Subcutaneous abdominal adipose tissue (tissue), 5 donors: Measurements from ENCODE around the gene TRIM13.
A peak's percentile ranks its signal among the peaks of the same experiment; 100 is the strongest.
"Not testable (repeated sequence)": the region's sequence is repeated elsewhere in the genome, so short reads cannot be mapped to it uniquely, and the experiment has no call there.

Experiments used
- H3K27ac ChIP-seq: one replicate; pipeline ENCODE4 v1.7.0; 2013; ENCODE audit warnings: low read depth, mild to moderate bottlenecking, inconsistent platforms, low read length, moderate library complexity
- H3K27me3 ChIP-seq, 5 donors: one replicate each; pipeline ENCODE4 v1.7.0; 2013; ENCODE audit warnings: low read length in 5 of 5, inconsistent platforms in 1 of 5; ENCODE audit not compliant: control insufficient read depth in 5 of 5, insufficient read depth in 4 of 5
- H3K36me3 ChIP-seq, 5 donors: one replicate each; pipeline ENCODE4 v1.7.0; 2013; ENCODE audit warnings: low read length in 5 of 5; ENCODE audit not compliant: control insufficient read depth in 5 of 5, insufficient read depth in 5 of 5
- H3K4me1 ChIP-seq, 5 donors: one replicate each; pipeline ENCODE4 v1.7.0; 2013; ENCODE audit warnings: low read length in 5 of 5, mild to moderate bottlenecking in 3 of 5, moderate library complexity in 1 of 5; ENCODE audit not compliant: control insufficient read depth in 5 of 5, insufficient read depth in 5 of 5
- H3K4me3 ChIP-seq, 5 donors: one replicate each; pipeline ENCODE4 v1.7.0; 2013; ENCODE audit warnings: low read length in 5 of 5, low read depth in 1 of 5
- H3K9ac ChIP-seq, 5 donors: one replicate each; pipeline ENCODE4 v1.7.0; 2013; ENCODE audit warnings: low read length in 5 of 5, mild to moderate bottlenecking in 4 of 5, moderate library complexity in 3 of 5
- H3K9me3 ChIP-seq, 5 donors: one replicate each; pipeline ENCODE4 v1.7.0; 2013; ENCODE audit warnings: low read length in 5 of 5; ENCODE audit not compliant: control insufficient read depth in 5 of 5
- donor health status: healthy.
- donor health status: healthy.
- donor health status: healthy.
- donor health status: healthy.
- donor health status: healthy.

Gene TRIM13

DNA sequence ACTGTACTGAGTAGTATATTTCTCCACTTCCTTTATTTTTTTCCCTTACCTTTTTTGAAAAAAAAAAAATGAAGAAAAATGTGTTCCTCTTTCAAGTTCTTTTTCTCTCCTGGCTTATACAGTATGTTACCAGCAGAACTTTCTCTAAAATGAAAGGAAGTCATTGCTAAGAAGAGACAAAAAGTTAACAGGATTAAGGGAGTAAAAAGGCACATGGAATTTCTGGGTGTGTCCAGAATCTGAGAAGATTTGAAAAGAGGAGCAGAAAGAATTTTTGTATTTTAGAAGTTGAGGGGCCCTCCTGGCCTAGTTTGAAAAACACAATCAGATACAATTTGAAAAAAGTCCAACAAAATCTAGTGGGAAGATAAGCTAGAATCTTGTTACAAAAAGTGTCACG lies 21.0 kb upstream of the TRIM13 start:
- Histone ChIP-seq H3K27ac (no peak overlapping the region), H3K4me3 (no peak overlapping the region), H3K27me3 (no peaks in the 10 kb centered on the region), H3K36me3 (no peaks in the 10 kb centered on the region), H3K9ac (no peak overlapping the region), H3K9me3 (no peaks in the 10 kb centered on the region), H3K4me1 (peaks cover 0 to 11% (median 0%) of the 10 kb centered on the region in 5 donors)

- H3K9ac ChIP-seq, result no peak overlapping the region
- H3K27ac ChIP-seq, result no peak overlapping the region
- H3K4me3 ChIP-seq, result no peak overlapping the region
- no peaks in the 10 kb centered on the region for H3K9me3 ChIP-seq
- peaks cover 0 to 11% (median 0%) of the 10 kb centered on the region in 5 donors for H3K4me1 ChIP-seq
- H3K36me3 ChIP-seq, result no peaks in the 10 kb centered on the region
- H3K27me3 ChIP-seq, result no peaks in the 10 kb centered on the region
These were observed 20.3 kb upstream of the TRIM13 start for GRCh38 chr13:49976314-49977258.

DNA sequence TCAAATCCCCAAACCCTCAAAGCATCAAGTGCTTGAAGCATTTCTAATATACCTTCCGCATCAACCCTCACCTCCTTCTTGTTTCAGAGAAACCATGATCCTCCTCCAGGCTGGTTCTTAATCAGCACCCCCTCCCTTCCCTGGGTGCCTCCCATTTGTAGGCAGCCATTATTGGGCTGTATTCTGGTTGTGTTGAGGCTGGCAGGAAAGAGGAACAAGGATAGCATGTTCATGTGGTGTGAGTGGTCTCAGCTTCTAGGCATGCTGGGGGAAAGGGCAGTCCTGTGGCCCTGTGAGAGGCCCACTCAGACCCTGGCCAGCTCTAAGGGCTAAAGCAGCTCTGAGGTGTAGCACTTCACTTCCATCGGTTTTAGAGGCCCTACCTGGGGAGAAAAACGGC lies 18.9 kb upstream of the TRIM13 start:
- Histone ChIP-seq H3K4me3 (no peak overlapping the region), H3K9me3 (no peaks in the 10 kb centered on the region), H3K27ac (no peak overlapping the region), H3K36me3 (no peaks in the 10 kb centered on the region), H3K4me1 (peaks cover 0 to 11% (median 0%) of the 10 kb centered on the region in 5 donors), H3K27me3 (no peaks in the 10 kb centered on the region), H3K9ac (no peak overlapping the region)

DNA sequence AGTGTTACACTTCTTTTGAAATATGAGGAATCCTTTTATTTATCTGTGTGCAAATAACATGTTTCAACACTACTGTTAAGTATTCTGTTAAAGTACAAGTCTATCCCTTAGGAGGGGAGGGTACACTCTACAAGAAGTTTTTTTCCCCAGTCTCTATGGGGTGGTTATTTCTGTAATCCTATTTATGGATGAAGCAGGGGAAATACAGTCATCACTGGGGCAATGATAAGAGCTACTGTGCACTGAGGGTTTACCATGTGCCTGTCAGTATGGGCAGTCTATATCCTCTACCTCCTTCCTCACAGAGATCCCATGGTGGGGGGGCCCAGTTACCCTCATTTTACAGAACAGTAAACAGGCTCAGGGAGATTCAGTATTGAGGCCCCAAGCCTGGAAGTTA lies 16.6 kb upstream of the TRIM13 start:
- H3K27me3 ChIP-seq, result no peaks in the 10 kb centered on the region
- no peak overlapping the region for H3K4me3 ChIP-seq

GRCh38 chr13:49985129-49985528 lies 11.7 kb upstream of the TRIM13 start:
- H3K9ac ChIP-seq, result no peak overlapping the region
- H3K27ac ChIP-seq, result no peak overlapping the region

More for the DNA sequence above, 16.6 kb upstream of the TRIM13 start:
- Histone ChIP-seq H3K36me3 (peaks cover 0 to 5% (median 0%) of the 10 kb centered on the region in 5 donors), H3K27ac (no peak overlapping the region), H3K9me3 (no peaks in the 10 kb centered on the region), H3K9ac (no peak overlapping the region), H3K4me1 (peaks cover 0 to 11% (median 0%) of the 10 kb centered on the region in 5 donors)

GRCh38 chr13:49986471-49986870 lies 10.4 kb upstream of the TRIM13 start:
- no peaks in the 10 kb centered on the region for H3K9me3 ChIP-seq
- no peak overlapping the region for H3K9ac ChIP-seq
- H3K4me1 ChIP-seq, result no peaks in the 10 kb centered on the region
- H3K27ac ChIP-seq, result no peak overlapping the region
- H3K27me3 ChIP-seq, result no peaks in the 10 kb centered on the region
- H3K4me3 ChIP-seq, result no peak overlapping the region
- peaks cover 0 to 23% (median 9%) of the 10 kb centered on the region in 5 donors for H3K36me3 ChIP-seq

More at GRCh38 chr13:49985129-49985528, 11.7 kb upstream of the TRIM13 start:
- Histone ChIP-seq H3K4me3 (no peak overlapping the region), H3K36me3 (peaks cover 0 to 18% (median 7%) of the 10 kb centered on the region in 5 donors), H3K27me3 (no peaks in the 10 kb centered on the region), H3K9me3 (no peaks in the 10 kb centered on the region), H3K4me1 (no peaks in the 10 kb centered on the region)

- H3K4me1 ChIP-seq, H3K27me3 ChIP-seq, H3K9ac ChIP-seq, H3K4me3 ChIP-seq, H3K9me3 ChIP-seq, H3K27ac ChIP-seq: not testable (repeated sequence)
- peaks cover 0 to 18% (median 7%) of the 10 kb centered on the region in 5 donors for H3K36me3 ChIP-seq
These were observed 6.2 kb upstream of the TRIM13 start for GRCh38 chr13:49990612-49991011.

- Histone ChIP-seq H3K9me3 (no peaks in the 10 kb centered on the region), H3K27ac (no peak overlapping the region), H3K4me1 (peaks cover 4 to 16% (median 14%) of the 10 kb centered on the region in 5 donors), H3K4me3 (no peak overlapping the region), H3K27me3 (no peaks in the 10 kb centered on the region), H3K36me3 (peaks cover 0 to 13% (median 8%) of the 10 kb centered on the region in 5 donors), H3K9ac (no peak overlapping the region)
These were observed 3.7 kb upstream of the TRIM13 start for GRCh38 chr13:49993111-49993510.

- no peak overlapping the region for H3K9ac ChIP-seq
- H3K4me1 ChIP-seq, result peaks cover 4 to 21% (median 19%) of the 10 kb centered on the region in 5 donors
- H3K27me3 ChIP-seq, result no peaks in the 10 kb centered on the region
- H3K27ac ChIP-seq, result no peak overlapping the region
- H3K4me3 ChIP-seq, result no peak overlapping the region
- H3K9me3 ChIP-seq, result no peaks in the 10 kb centered on the region
- peaks cover 0 to 8% (median 6%) of the 10 kb centered on the region in 5 donors for H3K36me3 ChIP-seq
These were observed 3.2 kb upstream of the TRIM13 start for GRCh38 chr13:49993666-49994065.

- H3K27ac ChIP-seq, result peak overlapping the region; percentile 77
- H3K27me3 ChIP-seq, result no peaks in the 10 kb centered on the region
- H3K9ac ChIP-seq, result peak overlapping the region in 4 of 5 donors; percentile 70 to 87 (median 80)
- no peaks in the 10 kb centered on the region for H3K9me3 ChIP-seq
- peaks cover 4 to 37% (median 32%) of the 10 kb centered on the region in 5 donors for H3K4me1 ChIP-seq
- H3K36me3 ChIP-seq, result peaks cover 2 to 12% (median 9%) of the 10 kb centered on the region in 5 donors
- H3K4me3 ChIP-seq, result peak overlapping the region; percentile 69 to 81 (median 70)
These were observed 1.2 kb upstream of the TRIM13 start for GRCh38 chr13:49995625-49996101.
